ENCODE results near the gene ITGA11. TPM values are rescaled to one million over a fixed set of nuclear protein-coding genes. Genes with fewer than 3 reads are reported as not detected.

Gene ITGA11
- total RNA-seq, 2 experiments from 2014 or later: under 0.01 TPM; not detected in 1

- TF ChIP-seq EZH2phosphoT487 (IDR thresholded peaks at IDR 0.05; ENCODE audit: borderline replicate concordance, low read depth, low read length): no peak
- TF ChIP-seq, protein P1, sequence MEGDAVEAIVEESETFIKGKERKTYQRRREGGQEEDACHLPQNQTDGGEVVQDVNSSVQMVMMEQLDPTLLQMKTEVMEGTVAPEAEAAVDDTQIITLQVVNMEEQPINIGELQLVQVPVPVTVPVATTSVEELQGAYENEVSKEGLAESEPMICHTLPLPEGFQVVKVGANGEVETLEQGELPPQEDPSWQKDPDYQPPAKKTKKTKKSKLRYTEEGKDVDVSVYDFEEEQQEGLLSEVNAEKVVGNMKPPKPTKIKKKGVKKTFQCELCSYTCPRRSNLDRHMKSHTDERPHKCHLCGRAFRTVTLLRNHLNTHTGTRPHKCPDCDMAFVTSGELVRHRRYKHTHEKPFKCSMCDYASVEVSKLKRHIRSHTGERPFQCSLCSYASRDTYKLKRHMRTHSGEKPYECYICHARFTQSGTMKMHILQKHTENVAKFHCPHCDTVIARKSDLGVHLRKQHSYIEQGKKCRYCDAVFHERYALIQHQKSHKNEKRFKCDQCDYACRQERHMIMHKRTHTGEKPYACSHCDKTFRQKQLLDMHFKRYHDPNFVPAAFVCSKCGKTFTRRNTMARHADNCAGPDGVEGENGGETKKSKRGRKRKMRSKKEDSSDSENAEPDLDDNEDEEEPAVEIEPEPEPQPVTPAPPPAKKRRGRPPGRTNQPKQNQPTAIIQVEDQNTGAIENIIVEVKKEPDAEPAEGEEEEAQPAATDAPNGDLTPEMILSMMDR (conservative IDR thresholded peaks at IDR 0.05; ENCODE audit: low read length): no peak
- ChIA-PET CTCF (ENCODE audit: unreplicated experiment) (interaction anchor here (1.2 kb wide), 1 partner anchor 9 kb away, joined by 5 read pairs; no protein-coding TSS in a partner anchor), POLR2A (interaction anchor here (0.5 to 1.2 kb wide), 3 partner anchors 9 to 44 kb away, joined by 4 to 6 read pairs (median 4); no protein-coding TSS in a partner anchor)
- Histone ChIP-seq H3K9me3 (ENCODE audit: low read length) (peaks cover 7% of the 10 kb centered on the region; the same call in 1 of the 2 replicates), H3K27ac (ENCODE audit: low read depth, low read length, poor library complexity, severe bottlenecking) (no peak overlapping the region), H3K79me2 (ENCODE audit: insufficient read depth, low read depth, low read length) (peaks cover 74% of the 10 kb centered on the region), H3K36me3 (ENCODE audit: insufficient read depth, low read length) (peaks cover 60% of the 10 kb centered on the region), H4K20me1 (ENCODE audit: insufficient read depth, low read length) (peaks cover 20% of the 10 kb centered on the region), H3K9me2 (ENCODE audit: insufficient read depth, low read length) (no peaks in the 10 kb centered on the region), H3K4me2 (ENCODE audit: low read length) (no peak overlapping the region), H3K4me1 (ENCODE audit: insufficient read depth, low read length, poor library complexity, severe bottlenecking) (no peaks in the 10 kb centered on the region), H2AFZ (ENCODE audit: low read length) (no peak overlapping the region), H3K4me3 (ENCODE audit: low read depth, low read length, poor library complexity, severe bottlenecking) (no peak overlapping the region)
- BruUV-seq (replicated peaks): no TSS peak
- intact Hi-C loops (cut with micrococcal nuclease; ENCODE audit: unreplicated experiment): no loop called here
- DNase-seq (ENCODE audit: low spot score): no peak
Measured at GRCh38 chr15:68289621-68290352, 142.2 kb downstream of the ITGA11 start.

GRCh38 chr15:68289057-68289456 lies 142.9 kb downstream of the ITGA11 start:
- Histone ChIP-seq H3K4me2 (ENCODE audit: low read length) (no peak overlapping the region), H3K4me1 (ENCODE audit: insufficient read depth, low read length, poor library complexity, severe bottlenecking) (no peaks in the 10 kb centered on the region), H2AFZ (ENCODE audit: low read length) (no peak overlapping the region), H3K79me2 (ENCODE audit: insufficient read depth, low read depth, low read length) (peaks cover 81% of the 10 kb centered on the region), H3K4me3 (ENCODE audit: low read depth, low read length, poor library complexity, severe bottlenecking) (no peak overlapping the region), H3K27ac (ENCODE audit: low read depth, low read length, poor library complexity, severe bottlenecking) (no peak overlapping the region), H4K20me1 (ENCODE audit: insufficient read depth, low read length) (peaks cover 20% of the 10 kb centered on the region), H3K9me2 (ENCODE audit: insufficient read depth, low read length) (no peaks in the 10 kb centered on the region), H3K36me3 (ENCODE audit: insufficient read depth, low read length) (peaks cover 67% of the 10 kb centered on the region), H3K9me3 (ENCODE audit: low read length) (peaks cover 14% of the 10 kb centered on the region; the same call in 1 of the 2 replicates)
- POLR2A ChIA-PET: interaction anchor here (0.7 to 1.2 kb wide), 2 partner anchors 8 to 9 kb away, joined by 3 to 4 read pairs; no protein-coding TSS in a partner anchor
- no peak for DNase-seq (ENCODE audit: low spot score)
- CTCF ChIA-PET (ENCODE audit: unreplicated experiment): interaction anchor here (1.2 kb wide), 1 partner anchor 8 kb away, joined by 5 read pairs; no protein-coding TSS in a partner anchor
- intact Hi-C loops (cut with micrococcal nuclease; ENCODE audit: unreplicated experiment): no loop called here
- TF ChIP-seq EZH2phosphoT487 (IDR thresholded peaks at IDR 0.05; ENCODE audit: borderline replicate concordance, low read depth, low read length): no peak
- TF ChIP-seq, protein P1 (conservative IDR thresholded peaks at IDR 0.05; ENCODE audit: low read length): no peak
- no TSS peak for BruUV-seq (replicated peaks)

DNA sequence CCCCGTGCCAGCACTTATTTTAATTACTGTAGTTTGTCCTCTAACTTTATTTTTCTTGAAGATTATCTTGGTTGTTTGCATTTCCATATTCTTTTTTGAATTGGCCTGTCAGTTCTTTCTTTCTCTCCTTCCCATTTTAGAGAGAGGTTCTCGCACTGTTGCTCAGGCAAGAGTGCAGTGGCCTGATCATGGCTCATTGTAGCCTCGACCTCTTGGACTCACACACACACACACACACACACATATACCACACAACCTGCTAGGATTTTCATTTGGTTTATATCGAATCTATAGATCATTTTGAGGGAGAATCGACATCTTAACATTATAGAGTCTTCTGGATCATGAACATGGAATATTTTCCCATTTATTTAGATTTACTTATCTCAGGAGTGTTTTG lies 145.7 kb downstream of the ITGA11 start:
- Histone ChIP-seq H2AFZ (ENCODE audit: low read length) (no peak overlapping the region), H3K4me2 (ENCODE audit: low read length) (no peak overlapping the region), H3K9me3 (ENCODE audit: low read length) (peaks cover 14% of the 10 kb centered on the region; the same call in 1 of the 2 replicates), H3K4me1 (ENCODE audit: insufficient read depth, low read length, poor library complexity, severe bottlenecking) (peaks cover 9% of the 10 kb centered on the region), H4K20me1 (ENCODE audit: insufficient read depth, low read length) (peaks cover 27% of the 10 kb centered on the region), H3K9me2 (ENCODE audit: insufficient read depth, low read length) (no peaks in the 10 kb centered on the region), H3K4me3 (ENCODE audit: low read depth, low read length, poor library complexity, severe bottlenecking) (no peak overlapping the region), H3K36me3 (ENCODE audit: insufficient read depth, low read length) (peaks cover 60% of the 10 kb centered on the region), H3K79me2 (ENCODE audit: insufficient read depth, low read depth, low read length) (peaks cover 86% of the 10 kb centered on the region), H3K27ac (ENCODE audit: low read depth, low read length, poor library complexity, severe bottlenecking) (no peak overlapping the region)
- TF ChIP-seq, protein P1 (conservative IDR thresholded peaks at IDR 0.05; ENCODE audit: low read length): no peak
- no peak for TF ChIP-seq EZH2phosphoT487 (IDR thresholded peaks at IDR 0.05; ENCODE audit: borderline replicate concordance, low read depth, low read length)
- intact Hi-C loops (cut with micrococcal nuclease; ENCODE audit: unreplicated experiment): no loop called here
- ChIA-PET CTCF (ENCODE audit: unreplicated experiment) (no interaction called here), POLR2A (no interaction called here)
- BruUV-seq (replicated peaks): no TSS peak
- no peak for DNase-seq (ENCODE audit: low spot score)
